Measurements from ENCODE around the gene ZCCHC9.

DNA sequence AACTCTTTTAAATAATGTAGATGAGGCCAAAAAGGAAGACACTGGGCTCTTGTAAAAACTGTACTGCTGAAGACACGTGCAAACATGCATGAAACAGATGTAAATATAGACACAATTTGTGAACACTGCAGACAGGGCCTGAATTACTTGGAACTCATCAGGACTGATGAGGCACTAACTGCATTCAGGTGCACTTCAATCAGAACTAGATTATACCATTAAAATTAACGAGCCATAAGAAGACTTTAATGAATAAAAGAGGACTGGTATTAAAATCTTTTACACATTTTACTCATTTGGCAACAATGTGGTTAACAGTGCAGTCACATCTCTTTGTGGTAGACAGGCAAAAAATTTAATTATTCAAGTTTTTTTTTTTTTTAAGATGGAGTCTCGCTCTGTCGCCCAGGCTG is 13.4 kb upstream of the ZCCHC9 start:
- TF ChIP-seq, protein P1, sequence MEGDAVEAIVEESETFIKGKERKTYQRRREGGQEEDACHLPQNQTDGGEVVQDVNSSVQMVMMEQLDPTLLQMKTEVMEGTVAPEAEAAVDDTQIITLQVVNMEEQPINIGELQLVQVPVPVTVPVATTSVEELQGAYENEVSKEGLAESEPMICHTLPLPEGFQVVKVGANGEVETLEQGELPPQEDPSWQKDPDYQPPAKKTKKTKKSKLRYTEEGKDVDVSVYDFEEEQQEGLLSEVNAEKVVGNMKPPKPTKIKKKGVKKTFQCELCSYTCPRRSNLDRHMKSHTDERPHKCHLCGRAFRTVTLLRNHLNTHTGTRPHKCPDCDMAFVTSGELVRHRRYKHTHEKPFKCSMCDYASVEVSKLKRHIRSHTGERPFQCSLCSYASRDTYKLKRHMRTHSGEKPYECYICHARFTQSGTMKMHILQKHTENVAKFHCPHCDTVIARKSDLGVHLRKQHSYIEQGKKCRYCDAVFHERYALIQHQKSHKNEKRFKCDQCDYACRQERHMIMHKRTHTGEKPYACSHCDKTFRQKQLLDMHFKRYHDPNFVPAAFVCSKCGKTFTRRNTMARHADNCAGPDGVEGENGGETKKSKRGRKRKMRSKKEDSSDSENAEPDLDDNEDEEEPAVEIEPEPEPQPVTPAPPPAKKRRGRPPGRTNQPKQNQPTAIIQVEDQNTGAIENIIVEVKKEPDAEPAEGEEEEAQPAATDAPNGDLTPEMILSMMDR (IDR thresholded peaks at IDR 0.05) = no peak
- TF ChIP-seq POLR2A (IDR thresholded peaks at IDR 0.05) = no peak

Data from Peyer's patch (tissue), 4 donors.